GM12865 (cell line): Measurements from ENCODE around the gene INPP5A.

Experiments
- DNase-seq: peaks from one replicate; pipeline ENCODE4 v3.0.0; 2010; ENCODE audit warnings: low read depth
- H3K4me3 ChIP-seq: 2 replicates; pipeline ENCODE4 v1.5.1; 2011; ENCODE audit warnings: mild to moderate bottlenecking, low read depth, low read length, control low read depth
- TF ChIP-seq, protein P1 (sequence below): IDR thresholded peaks from 2 replicates; pipeline ENCODE4 v1.5.1; 2011; ENCODE audit warnings: low read length, control low read depth, low read depth, inconsistent platforms; ENCODE audit not compliant: insufficient read depth; ENCODE audit errors: missing control alignments

INPP5A gene

DNA sequence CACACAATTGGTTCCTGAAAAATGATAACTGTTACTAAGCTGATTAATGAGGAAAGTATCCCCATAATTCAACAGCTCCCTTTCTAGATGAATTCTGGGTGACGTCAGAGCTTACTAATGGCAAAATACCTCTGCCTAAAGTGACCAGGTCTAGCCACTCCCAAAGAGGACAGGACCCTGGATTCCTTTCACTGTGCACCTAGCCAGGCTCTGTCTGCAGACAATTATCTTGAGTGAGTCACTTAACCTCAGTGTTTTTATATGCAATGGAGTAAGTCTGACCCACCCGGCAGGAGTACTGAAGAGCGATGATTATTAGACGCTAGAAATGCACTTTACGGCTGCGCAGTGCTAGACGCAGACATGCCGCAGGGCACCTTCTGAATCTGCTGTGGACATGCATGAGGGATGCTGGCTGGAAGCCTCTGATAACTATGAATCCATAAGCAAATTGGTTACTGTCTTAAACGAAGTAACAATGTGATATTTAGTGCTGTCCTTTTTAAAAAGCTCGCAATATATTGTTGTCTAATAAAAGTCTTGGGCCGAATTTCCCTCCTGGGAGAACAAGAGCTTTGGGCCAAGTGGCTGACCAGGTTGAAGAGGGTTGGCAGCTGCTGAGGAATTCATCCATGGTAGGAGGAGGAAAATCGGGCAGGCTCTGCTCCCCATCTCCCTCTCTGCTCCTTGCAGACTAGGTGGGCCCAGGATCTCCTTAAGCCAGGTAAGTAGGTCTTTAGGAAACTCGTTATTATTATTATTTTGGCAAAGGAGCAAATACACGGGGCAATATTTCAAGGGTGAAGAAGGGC, 4.6 kb upstream of the INPP5A start:
- no peak for DNase-seq
- TF ChIP-seq, protein P1, sequence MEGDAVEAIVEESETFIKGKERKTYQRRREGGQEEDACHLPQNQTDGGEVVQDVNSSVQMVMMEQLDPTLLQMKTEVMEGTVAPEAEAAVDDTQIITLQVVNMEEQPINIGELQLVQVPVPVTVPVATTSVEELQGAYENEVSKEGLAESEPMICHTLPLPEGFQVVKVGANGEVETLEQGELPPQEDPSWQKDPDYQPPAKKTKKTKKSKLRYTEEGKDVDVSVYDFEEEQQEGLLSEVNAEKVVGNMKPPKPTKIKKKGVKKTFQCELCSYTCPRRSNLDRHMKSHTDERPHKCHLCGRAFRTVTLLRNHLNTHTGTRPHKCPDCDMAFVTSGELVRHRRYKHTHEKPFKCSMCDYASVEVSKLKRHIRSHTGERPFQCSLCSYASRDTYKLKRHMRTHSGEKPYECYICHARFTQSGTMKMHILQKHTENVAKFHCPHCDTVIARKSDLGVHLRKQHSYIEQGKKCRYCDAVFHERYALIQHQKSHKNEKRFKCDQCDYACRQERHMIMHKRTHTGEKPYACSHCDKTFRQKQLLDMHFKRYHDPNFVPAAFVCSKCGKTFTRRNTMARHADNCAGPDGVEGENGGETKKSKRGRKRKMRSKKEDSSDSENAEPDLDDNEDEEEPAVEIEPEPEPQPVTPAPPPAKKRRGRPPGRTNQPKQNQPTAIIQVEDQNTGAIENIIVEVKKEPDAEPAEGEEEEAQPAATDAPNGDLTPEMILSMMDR: no peak
- H3K4me3 ChIP-seq: no peak overlapping the region

DNA sequence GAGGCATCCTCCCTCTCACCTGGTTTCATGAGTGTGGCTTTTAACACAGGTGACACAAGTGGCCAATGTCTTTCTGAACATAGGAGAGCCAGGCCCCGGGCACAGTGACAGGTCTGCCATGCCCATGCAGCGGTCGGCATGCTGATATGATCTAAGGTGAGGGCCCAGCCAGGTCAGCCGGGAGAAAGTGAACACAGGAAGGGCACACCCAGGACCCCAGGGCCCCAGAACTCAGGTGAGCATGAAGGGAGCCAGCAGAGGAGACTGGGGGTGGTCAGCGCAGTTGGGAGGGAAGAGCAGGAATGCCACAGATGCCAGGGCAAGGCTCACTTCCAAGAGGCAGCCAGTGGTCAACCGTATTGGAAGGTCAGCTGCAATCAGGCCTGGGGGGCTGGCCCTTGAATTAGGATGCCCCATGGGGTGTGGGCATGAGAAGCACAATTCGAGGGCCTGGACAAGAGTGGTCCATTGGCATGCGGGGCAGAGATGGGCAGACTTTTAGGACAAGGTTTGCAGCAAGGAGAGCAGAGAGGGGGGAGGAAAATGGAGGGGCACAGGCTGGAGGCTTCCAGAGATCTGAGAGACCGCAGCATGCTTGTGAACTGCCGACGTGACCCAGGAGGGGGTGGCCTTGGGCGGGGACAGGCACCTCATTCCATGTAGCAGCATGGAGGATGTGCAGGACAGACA, 3.9 kb upstream of the INPP5A start:
- H3K4me3 ChIP-seq: no peak overlapping the region
- no peak for DNase-seq
- TF ChIP-seq, protein P1: no peak

DNA sequence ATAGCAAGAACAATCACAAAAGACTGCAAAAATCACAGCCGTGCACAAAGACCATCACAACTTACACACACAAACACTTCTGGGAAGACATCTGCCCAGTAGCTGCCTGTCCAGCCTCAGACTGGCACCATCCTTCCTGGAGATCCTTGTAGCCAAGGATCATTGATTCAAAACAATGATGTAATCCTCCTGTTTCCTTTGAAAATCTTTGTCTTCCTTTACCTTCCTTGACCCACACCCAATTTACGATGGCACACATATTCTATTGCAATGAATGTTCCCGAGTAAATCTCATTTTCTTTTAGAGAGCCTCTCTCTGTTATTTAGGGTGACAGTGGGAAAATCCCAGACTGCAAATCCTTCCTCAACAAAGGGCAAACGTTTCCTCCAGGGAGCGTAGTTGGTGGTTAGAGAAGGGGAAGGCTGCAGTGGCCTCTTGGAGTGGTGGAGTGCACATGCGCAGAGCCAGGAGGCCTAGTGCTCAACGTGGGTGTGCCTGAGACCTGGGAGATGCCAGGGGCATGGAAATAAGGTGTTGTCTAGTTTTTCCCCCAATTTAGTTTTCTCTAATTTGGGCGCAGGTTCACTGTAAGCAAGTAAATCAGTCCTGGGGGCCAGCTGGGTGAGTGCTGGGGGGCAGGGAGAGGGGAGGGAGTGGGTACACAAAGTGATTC, 3.1 kb upstream of the INPP5A start:
- TF ChIP-seq, protein P1: no peak
- H3K4me3 ChIP-seq: no peak overlapping the region
- no peak for DNase-seq

DNA sequence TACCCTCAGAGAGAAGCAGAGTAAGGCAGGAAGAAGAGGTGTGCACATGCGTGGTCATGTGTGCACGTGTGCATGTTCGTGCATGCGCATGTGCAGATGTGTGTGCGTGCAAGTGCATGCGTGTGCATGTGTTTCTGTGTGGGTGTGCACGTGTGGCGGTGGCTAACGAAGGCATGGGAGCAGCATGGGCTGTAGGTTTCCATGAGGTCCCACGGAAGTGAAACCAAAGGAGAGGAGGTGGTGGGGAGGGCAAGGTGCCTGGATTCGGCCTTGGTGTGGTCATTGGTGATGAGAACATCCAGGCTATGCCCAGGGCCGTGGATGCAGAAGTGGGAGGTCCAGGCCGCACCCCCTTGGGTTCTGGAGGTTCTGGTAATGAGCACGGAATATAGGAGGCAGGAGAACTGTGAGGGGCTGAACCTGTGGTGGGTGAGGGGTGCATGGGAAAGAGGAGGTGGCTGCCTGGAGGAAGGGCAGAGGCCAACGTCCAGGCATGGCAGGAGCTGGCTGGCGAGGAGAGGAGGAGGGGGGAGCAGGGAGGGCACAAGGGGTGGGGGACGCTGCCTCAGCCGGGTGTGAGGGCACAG, 2.4 kb upstream of the INPP5A start:
- TF ChIP-seq, protein P1: no peak
- DNase-seq: no peak
- H3K4me3 ChIP-seq: no peak overlapping the region

DNA sequence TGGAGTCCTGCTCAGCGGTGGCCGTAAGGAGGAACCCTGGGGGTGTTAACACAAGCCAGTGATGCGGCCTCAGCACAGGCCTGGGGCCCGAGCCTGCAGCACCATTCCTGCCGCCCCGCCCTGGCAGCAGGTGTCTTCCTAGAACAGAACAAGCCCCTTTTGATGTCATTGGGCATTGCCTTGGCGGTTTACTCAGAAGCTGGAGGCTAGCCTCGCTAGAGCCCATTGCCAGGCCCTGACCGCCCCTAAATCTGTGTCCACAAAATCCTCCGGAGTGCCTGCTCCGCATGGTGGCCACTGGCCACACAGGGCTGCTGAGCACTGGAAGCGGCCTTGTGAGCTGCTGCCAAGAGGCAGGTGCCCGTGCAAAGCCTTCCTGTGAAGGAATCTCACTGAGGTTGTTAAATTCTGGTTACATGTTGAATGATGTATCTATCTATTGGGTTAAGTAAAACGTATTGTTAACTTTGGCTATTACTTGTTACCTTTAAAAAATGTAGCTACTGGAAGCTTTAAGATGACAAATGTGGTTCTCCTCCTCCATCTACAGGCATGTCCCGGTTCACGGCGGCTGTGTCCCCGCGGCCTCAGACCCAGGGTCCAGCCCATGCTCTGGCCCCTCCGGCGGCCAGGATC, 1.2 kb upstream of the INPP5A start:
- no peak for DNase-seq
- TF ChIP-seq, protein P1: no peak
- peak overlapping the region; percentile 67 for H3K4me3 ChIP-seq

DNA sequence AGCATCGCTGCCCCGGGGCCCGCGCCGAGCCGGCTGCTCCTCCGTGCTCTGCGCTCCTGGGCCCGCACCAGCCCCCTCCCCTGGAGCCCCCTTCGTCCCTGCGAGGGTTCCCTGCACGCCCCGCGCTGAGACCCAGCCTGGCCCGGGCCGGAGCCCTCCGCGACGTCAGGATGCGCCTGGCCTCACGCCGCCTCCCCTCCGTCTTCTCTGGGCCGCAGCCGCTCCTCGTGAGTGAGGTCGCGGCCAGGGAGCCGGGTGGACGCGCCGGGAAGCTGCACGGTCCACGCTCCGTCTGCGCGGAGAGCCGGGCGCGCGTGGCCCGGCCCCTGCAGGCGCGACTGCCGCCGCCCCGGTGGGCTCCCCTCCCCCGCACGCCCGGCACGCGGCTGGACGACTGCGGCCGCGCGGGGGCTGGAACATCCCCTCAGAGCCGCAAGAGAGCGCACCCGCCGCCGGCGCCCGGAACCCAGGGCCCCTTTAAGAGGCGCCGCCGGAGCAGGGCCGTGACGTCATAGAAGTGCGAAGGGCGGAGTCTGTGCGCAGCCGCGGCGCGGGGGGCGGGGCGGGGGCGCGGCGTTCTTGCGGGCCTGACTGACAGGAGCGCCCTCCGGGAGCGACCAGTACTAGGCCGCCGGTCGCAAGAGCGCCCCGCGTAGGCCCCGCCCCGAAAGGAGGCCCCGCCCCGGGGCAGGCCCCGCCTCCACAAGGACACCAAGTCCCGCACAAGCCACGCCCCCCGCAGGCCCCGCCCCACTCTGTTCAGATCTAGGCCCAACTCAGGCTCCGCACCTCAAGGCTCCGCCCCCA, 507 bp upstream of the INPP5A start:
- peak overlapping the region; percentile 67 for H3K4me3 ChIP-seq

More for the DNA sequence above, 507 bp upstream of the INPP5A start:
- DNase-seq: peak; percentile 99
- TF ChIP-seq, protein P1: peak; percentile 19
